ENCODE results near the gene SNX32. TPM values are rescaled to one million over a fixed set of nuclear protein-coding genes. Genes with fewer than 3 reads are reported as not detected.
A peak's percentile ranks its signal among the peaks of the same experiment; 100 is the strongest.

SNX32 gene
- total and polyA plus RNA-seq, 9 of the 15 experiments (the other 6 are each of a cell fraction or from before 2014, with no cell fraction given): 0.03 TPM; not detected in 7

DNA sequence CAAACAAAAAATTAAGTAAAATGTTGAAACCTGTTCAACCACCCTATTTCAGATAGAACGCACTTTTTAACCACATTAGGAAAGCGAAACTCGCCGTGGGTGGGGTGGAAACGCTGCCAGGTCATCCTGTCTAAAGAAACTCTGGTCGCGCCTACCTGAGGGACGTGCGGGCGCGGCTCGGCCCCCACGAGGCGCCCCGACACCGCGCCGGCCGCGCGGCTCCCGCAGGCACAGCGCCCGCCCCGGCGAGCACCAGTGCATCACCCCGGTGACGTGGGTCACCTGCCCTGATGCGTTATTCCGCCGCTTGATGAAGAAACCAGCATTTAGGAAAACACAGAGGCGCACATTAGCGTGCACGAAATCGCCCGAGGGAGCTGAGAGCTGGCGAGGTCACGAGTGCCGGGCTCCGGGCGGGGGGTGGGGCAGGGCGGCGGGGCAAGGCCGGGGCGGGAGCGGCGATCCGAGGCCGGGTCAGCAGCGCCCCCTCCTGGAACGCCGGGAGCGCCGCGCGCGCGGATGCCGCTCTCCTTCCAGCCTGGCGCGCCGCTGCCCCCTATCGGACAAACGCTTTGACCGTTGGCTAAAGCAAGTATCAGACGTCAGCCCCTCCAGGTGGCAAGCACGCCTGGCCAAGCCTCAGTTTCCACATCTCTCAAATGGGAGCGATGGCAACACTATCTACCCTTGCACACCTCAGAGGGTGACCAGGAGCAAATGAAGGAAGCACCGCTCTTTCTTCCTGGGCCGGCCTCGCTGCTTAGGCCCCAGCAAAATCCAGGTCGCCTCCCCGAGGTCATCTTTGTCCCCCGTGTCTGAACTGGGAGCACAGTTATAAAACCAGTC lies 15.7 kb upstream of the SNX32 start (continued):
- TF ChIP-seq, protein P1, sequence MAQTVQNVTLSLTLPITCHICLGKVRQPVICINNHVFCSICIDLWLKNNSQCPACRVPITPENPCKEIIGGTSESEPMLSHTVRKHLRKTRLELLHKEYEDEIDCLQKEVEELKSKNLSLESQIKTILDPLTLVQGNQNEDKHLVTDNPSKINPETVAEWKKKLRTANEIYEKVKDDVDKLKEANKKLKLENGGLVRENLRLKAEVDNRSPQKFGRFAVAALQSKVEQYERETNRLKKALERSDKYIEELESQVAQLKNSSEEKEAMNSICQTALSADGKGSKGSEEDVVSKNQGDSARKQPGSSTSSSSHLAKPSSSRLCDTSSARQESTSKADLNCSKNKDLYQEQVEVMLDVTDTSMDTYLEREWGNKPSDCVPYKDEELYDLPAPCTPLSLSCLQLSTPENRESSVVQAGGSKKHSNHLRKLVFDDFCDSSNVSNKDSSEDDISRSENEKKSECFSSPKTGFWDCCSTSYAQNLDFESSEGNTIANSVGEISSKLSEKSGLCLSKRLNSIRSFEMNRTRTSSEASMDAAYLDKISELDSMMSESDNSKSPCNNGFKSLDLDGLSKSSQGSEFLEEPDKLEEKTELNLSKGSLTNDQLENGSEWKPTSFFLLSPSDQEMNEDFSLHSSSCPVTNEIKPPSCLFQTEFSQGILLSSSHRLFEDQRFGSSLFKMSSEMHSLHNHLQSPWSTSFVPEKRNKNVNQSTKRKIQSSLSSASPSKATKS (CRISPR knock-in tag; IDR thresholded peaks at IDR 0.05): no peak
- TF ChIP-seq USF1 (CRISPR knock-in tag; IDR thresholded peaks at IDR 0.05) (peak; percentile 57), ELF2 (CRISPR knock-in tag; IDR thresholded peaks at IDR 0.05) (no peak), TFAM (CRISPR knock-in tag; conservative IDR thresholded peaks at IDR 0.05) (no peak), TCF15 (CRISPR knock-in tag; IDR thresholded peaks at IDR 0.05) (no peak), PRPF4 (IDR thresholded peaks at IDR 0.05; ENCODE audit: insufficient read depth, low read depth, low read length, poor library complexity, severe bottlenecking) (no peak), E2F5 (CRISPR knock-in tag; IDR thresholded peaks at IDR 0.05) (no peak), ZNF174 (CRISPR knock-in tag; IDR thresholded peaks at IDR 0.05) (no peak), KAT2B (IDR thresholded peaks at IDR 0.05; ENCODE audit: low read depth, low read length) (no peak), FUS (optimal IDR thresholded peaks at IDR 0.05; ENCODE audit: low read depth, low read length) (no peak), CEBPG (CRISPR knock-in tag; IDR thresholded peaks at IDR 0.05) (no peak), CEBPG (tag; conservative IDR thresholded peaks at IDR 0.05 in 1 of 2, IDR thresholded peaks at IDR 0.05 in 1 of 2) (no peak), FIP1L1 (IDR thresholded peaks at IDR 0.05; ENCODE audit: low read depth, low read length, poor library complexity, severe bottlenecking) (peak; percentile 60), ZNF280B (CRISPR knock-in tag; IDR thresholded peaks at IDR 0.05) (no peak), SNRNP70 (optimal IDR thresholded peaks at IDR 0.05; ENCODE audit: low read depth, low read length) (no peak), RBM25 (IDR thresholded peaks at IDR 0.05; ENCODE audit: low read depth, low read length, severe bottlenecking) (peak; percentile 75), ZNF175 (CRISPR knock-in tag; IDR thresholded peaks at IDR 0.05; ENCODE audit: low read depth) (no peak)
- TF ChIP-seq, protein P2, sequence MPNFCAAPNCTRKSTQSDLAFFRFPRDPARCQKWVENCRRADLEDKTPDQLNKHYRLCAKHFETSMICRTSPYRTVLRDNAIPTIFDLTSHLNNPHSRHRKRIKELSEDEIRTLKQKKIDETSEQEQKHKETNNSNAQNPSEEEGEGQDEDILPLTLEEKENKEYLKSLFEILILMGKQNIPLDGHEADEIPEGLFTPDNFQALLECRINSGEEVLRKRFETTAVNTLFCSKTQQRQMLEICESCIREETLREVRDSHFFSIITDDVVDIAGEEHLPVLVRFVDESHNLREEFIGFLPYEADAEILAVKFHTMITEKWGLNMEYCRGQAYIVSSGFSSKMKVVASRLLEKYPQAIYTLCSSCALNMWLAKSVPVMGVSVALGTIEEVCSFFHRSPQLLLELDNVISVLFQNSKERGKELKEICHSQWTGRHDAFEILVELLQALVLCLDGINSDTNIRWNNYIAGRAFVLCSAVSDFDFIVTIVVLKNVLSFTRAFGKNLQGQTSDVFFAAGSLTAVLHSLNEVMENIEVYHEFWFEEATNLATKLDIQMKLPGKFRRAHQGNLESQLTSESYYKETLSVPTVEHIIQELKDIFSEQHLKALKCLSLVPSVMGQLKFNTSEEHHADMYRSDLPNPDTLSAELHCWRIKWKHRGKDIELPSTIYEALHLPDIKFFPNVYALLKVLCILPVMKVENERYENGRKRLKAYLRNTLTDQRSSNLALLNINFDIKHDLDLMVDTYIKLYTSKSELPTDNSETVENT (CRISPR knock-in tag; IDR thresholded peaks at IDR 0.05): peak; percentile 16; the same call in 1 of the 2 replicates
